WTC11 (cell line): ENCODE measurements around the gene MS4A4A. TPM values are rescaled to one million over a fixed set of nuclear protein-coding genes. Genes with fewer than 3 reads are reported as not detected.

Source experiments
- ATAC-seq: fragments of 200-7000 bp; cut with Tn5 transposase; 2 replicates; pipeline ENCODE4 v1.10.0; 2021; ENCODE audit warnings: mild to moderate bottlenecking, moderate library complexity
- CTCF ChIA-PET: fragments of 300-600 bp; sonication (Branson Sonifier 250); formaldehyde crosslinking; loops from one replicate; lab custom pipeline; 2021; ENCODE audit warnings: antibody characterized with exemption; lab: Charles Lee
- POLR2A ChIA-PET: fragments of 350-600 bp; sonication (Branson Sonifier 250); formaldehyde crosslinking; loops from one replicate; lab custom pipeline; 2021; ENCODE audit warnings: antibody characterized with exemption; lab: Charles Lee
- DNase-seq: peaks from one replicate; pipeline ENCODE4 v3.0.0; 2021; ENCODE audit warnings: low spot score
- H3K27ac Mint-ChIP-seq: 2 replicates; pipeline ENCODE4 v1.8.0; 2021; ENCODE audit warnings: mixed read lengths
- H3K27me3 Mint-ChIP-seq: 2 replicates; pipeline ENCODE4 v1.8.0; 2021; ENCODE audit warnings: low read depth, mild to moderate bottlenecking, moderate library complexity, mixed read lengths
- H3K36me3 Mint-ChIP-seq: 2 replicates; pipeline ENCODE4 v1.8.0; 2021; ENCODE audit warnings: mixed read lengths
- H3K4me1 Mint-ChIP-seq: 2 replicates; pipeline ENCODE4 v1.8.0; 2022; ENCODE audit warnings: mixed read lengths
- H3K4me3 Mint-ChIP-seq: 2 replicates; pipeline ENCODE4 v1.8.0; 2021; ENCODE audit warnings: mild to moderate bottlenecking, moderate library complexity, mixed read lengths
- H3K9me3 Mint-ChIP-seq: 2 replicates; pipeline ENCODE4 v1.8.0; 2021; ENCODE audit warnings: mixed read lengths
- ATF2 ChIP-seq: sonication (generic); formaldehyde crosslinking; IDR thresholded peaks from 2 replicates; pipeline ENCODE4 v1.8.1; 2022; ENCODE audit warnings: low read depth, missing genetic modification reagents, borderline replicate concordance
- E2F4 ChIP-seq: sonication (generic); formaldehyde crosslinking; IDR thresholded peaks from 2 replicates; pipeline ENCODE4 v1.8.1; 2022; ENCODE audit warnings: low read depth, mild to moderate bottlenecking, moderate library complexity, missing genetic modification reagents, borderline replicate concordance
- ELF4 ChIP-seq: sonication (generic); formaldehyde crosslinking; IDR thresholded peaks from 2 replicates; pipeline ENCODE4 v1.8.1; 2022; ENCODE audit warnings: low read depth, mild to moderate bottlenecking, moderate library complexity, missing genetic modification reagents
- ESRRA ChIP-seq: sonication (generic); formaldehyde crosslinking; IDR thresholded peaks from 2 replicates; pipeline ENCODE4 v1.8.1; 2022; ENCODE audit warnings: mild to moderate bottlenecking, missing genetic modification reagents, borderline replicate concordance
- FOXP4 ChIP-seq: sonication (generic); formaldehyde crosslinking; IDR thresholded peaks from 2 replicates; pipeline ENCODE4 v1.8.0; 2022; ENCODE audit warnings: mild to moderate bottlenecking, missing genetic modification reagents
- GABPB1 ChIP-seq: sonication (generic); formaldehyde crosslinking; IDR thresholded peaks from 2 replicates; pipeline ENCODE4 v1.8.1; 2023; ENCODE audit warnings: mild to moderate bottlenecking, missing genetic modification reagents
- KAT7 ChIP-seq: sonication (generic); formaldehyde crosslinking; IDR thresholded peaks from 2 replicates; pipeline ENCODE4 v1.8.1; 2023; ENCODE audit warnings: missing genetic modification reagents, mild to moderate bottlenecking, borderline replicate concordance
- NR1H2 ChIP-seq: sonication (generic); formaldehyde crosslinking; IDR thresholded peaks from 2 replicates; pipeline ENCODE4 v1.9.0; 2021; ENCODE audit warnings: mild to moderate bottlenecking, moderate library complexity, missing genetic modification reagents
- TCF7 ChIP-seq: sonication (generic); formaldehyde crosslinking; IDR thresholded peaks from 2 replicates; pipeline ENCODE4 v1.8.0; 2022; ENCODE audit warnings: mild to moderate bottlenecking, low read depth, missing genetic modification reagents, moderate library complexity
- ZMAT4 ChIP-seq: fragments of 250-450 bp; sonication (Bioruptor Pico); IDR thresholded peaks from 2 replicates; pipeline ENCODE4 v1.9.0; 2021; ENCODE audit warnings: mild to moderate bottlenecking
- ZNF281 ChIP-seq: sonication (generic); formaldehyde crosslinking; IDR thresholded peaks from 2 replicates; pipeline ENCODE4 v1.8.0; 2023; ENCODE audit warnings: mild to moderate bottlenecking, missing genetic modification reagents
- ZNF425 ChIP-seq: fragments of 250-450 bp; sonication (Bioruptor Pico); conservative IDR thresholded peaks from 2 replicates; pipeline ENCODE4 v1.9.0; 2021; ENCODE audit warnings: mild to moderate bottlenecking
- total RNA-seq: library from RNA; stranded (reverse); gene quantifications from 3 replicates; pipeline ENCODE4 v1.2.3, GENCODE V29; 2021

The MS4A4A gene
- total RNA-seq, 1 experiment from 2014 or later = not detected

GRCh38 chr11:60281485-60281884, 1.0 kb downstream of the MS4A4A start (continued):
- TF ChIP-seq ZNF425 (no peak), FOXP4 (no peak), ELF4 (CRISPR knock-in tag) (no peak), E2F4 (CRISPR knock-in tag) (no peak), KAT7 (CRISPR knock-in tag) (no peak), ESRRA (no peak), ATF2 (no peak), GABPB1 (CRISPR knock-in tag) (no peak)

- POLR2A ChIA-PET = no interaction called here
Measured at GRCh38 chr11:60282286-60282685, 1.8 kb downstream of the MS4A4A start.

More at GRCh38 chr11:60282286-60282685, 1.8 kb downstream of the MS4A4A start:
- no peak overlapping the region for H3K27ac Mint-ChIP-seq
- no peak for TF ChIP-seq ZNF281 (CRISPR knock-in tag)
- no peak for TF ChIP-seq NR1H2 (CRISPR knock-in tag)
- no peak for TF ChIP-seq ZMAT4 (CRISPR knock-in tag)
- no peak for TF ChIP-seq TCF7 (CRISPR knock-in tag)
- ATAC-seq (no peak), DNase-seq (no peak)
- peaks cover 17% of the 10 kb centered on the region for H3K9me3 Mint-ChIP-seq
- peaks cover 33% of the 10 kb centered on the region for H3K4me1 Mint-ChIP-seq
- CTCF ChIA-PET = no interaction called here
- H3K27me3 Mint-ChIP-seq = peaks cover 3% of the 10 kb centered on the region; the same call in 1 of the 2 replicates
- H3K36me3 Mint-ChIP-seq = peaks cover 12% of the 10 kb centered on the region
- H3K4me3 Mint-ChIP-seq = no peak overlapping the region
